ENCODE measurements around the gene TRIB2. TPM values are rescaled to one million over a fixed set of nuclear protein-coding genes. Genes with fewer than 3 reads are reported as not detected.

The TRIB2 gene
- total and polyA plus RNA-seq, 4 donors = 6.7 to 27.8 (median 12.3) TPM

DNA sequence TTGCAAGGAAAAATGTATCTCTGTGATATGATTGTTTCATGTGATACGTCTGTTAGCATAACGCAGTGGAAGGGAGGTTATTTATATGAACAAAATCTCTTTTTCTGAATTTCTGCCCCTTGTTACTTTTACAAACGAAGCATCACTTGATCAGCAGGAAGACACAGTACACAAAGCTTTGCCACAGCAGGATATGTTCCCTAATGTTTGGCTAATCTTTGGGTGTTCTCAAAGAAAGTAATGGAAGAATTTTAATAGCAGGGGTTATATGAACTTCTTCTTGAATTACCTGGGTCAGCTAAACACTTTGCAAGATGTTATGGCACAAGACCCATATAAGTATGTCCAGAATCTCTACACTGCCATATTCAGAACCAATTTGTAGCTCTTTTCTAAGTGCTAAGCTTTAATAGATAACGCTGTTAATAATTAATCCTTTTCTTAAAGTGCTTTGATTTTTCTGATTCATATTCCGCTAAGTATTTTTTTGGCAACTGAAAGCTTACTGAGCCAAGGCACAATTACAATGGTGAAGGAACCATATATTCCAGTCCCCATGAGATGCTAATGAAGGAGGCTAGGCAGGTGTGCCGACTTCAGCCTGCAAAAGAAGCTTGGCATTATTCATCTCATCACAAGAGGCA lies 33.2 kb upstream of the TRIB2 start:
- H3K9ac ChIP-seq (ENCODE audit: low read depth in 1 of 2, low read length in 2 of 2) = no peak overlapping the region
- H3K36me3 ChIP-seq (ENCODE audit: control insufficient read depth in 4 of 4, insufficient read depth in 3 of 4, low read depth in 1 of 4, low read length in 3 of 4) = no peaks in the 10 kb centered on the region
- WGBS = 86% methylated on average over 6 of the region's 6 CpGs
- DNase-seq (ENCODE audit: low spot score) = no peak
- peaks cover 0 to 4% (median 0%) of the 10 kb centered on the region in 4 donors for H3K27me3 ChIP-seq (ENCODE audit: control insufficient read depth in 4 of 4, insufficient read depth in 4 of 4, low read length in 3 of 4)
- TF ChIP-seq, protein P1, sequence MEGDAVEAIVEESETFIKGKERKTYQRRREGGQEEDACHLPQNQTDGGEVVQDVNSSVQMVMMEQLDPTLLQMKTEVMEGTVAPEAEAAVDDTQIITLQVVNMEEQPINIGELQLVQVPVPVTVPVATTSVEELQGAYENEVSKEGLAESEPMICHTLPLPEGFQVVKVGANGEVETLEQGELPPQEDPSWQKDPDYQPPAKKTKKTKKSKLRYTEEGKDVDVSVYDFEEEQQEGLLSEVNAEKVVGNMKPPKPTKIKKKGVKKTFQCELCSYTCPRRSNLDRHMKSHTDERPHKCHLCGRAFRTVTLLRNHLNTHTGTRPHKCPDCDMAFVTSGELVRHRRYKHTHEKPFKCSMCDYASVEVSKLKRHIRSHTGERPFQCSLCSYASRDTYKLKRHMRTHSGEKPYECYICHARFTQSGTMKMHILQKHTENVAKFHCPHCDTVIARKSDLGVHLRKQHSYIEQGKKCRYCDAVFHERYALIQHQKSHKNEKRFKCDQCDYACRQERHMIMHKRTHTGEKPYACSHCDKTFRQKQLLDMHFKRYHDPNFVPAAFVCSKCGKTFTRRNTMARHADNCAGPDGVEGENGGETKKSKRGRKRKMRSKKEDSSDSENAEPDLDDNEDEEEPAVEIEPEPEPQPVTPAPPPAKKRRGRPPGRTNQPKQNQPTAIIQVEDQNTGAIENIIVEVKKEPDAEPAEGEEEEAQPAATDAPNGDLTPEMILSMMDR (IDR thresholded peaks at IDR 0.05; ENCODE audit: low read depth, low read length, missing input control) = no peak
- TF ChIP-seq RAD21 (IDR thresholded peaks at IDR 0.05) (no peak), HNF4G (IDR thresholded peaks at IDR 0.05) (no peak), EGR1 (IDR thresholded peaks at IDR 0.05; ENCODE audit: low read depth in 2 of 2) (no peak), FOXA2 (IDR thresholded peaks at IDR 0.05) (no peak), SP1 (IDR thresholded peaks at IDR 0.05) (no peak), ATF3 (IDR thresholded peaks at IDR 0.05) (no peak), NR2F2 (IDR thresholded peaks at IDR 0.05) (no peak), GABPA (IDR thresholded peaks at IDR 0.05 in 1 of 2, conservative IDR thresholded peaks at IDR 0.05 in 1 of 2) (no peak), TAF1 (conservative IDR thresholded peaks at IDR 0.05) (no peak), RXRA (IDR thresholded peaks at IDR 0.05) (no peak), HNF4A (conservative IDR thresholded peaks at IDR 0.05) (no peak), FOXA1 (IDR thresholded peaks at IDR 0.05) (no peak), YY1 (IDR thresholded peaks at IDR 0.05) (no peak), ZBTB33 (IDR thresholded peaks at IDR 0.05) (no peak)
- TF ChIP-seq, protein P2, sequence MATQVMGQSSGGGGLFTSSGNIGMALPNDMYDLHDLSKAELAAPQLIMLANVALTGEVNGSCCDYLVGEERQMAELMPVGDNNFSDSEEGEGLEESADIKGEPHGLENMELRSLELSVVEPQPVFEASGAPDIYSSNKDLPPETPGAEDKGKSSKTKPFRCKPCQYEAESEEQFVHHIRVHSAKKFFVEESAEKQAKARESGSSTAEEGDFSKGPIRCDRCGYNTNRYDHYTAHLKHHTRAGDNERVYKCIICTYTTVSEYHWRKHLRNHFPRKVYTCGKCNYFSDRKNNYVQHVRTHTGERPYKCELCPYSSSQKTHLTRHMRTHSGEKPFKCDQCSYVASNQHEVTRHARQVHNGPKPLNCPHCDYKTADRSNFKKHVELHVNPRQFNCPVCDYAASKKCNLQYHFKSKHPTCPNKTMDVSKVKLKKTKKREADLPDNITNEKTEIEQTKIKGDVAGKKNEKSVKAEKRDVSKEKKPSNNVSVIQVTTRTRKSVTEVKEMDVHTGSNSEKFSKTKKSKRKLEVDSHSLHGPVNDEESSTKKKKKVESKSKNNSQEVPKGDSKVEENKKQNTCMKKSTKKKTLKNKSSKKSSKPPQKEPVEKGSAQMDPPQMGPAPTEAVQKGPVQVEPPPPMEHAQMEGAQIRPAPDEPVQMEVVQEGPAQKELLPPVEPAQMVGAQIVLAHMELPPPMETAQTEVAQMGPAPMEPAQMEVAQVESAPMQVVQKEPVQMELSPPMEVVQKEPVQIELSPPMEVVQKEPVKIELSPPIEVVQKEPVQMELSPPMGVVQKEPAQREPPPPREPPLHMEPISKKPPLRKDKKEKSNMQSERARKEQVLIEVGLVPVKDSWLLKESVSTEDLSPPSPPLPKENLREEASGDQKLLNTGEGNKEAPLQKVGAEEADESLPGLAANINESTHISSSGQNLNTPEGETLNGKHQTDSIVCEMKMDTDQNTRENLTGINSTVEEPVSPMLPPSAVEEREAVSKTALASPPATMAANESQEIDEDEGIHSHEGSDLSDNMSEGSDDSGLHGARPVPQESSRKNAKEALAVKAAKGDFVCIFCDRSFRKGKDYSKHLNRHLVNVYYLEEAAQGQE (IDR thresholded peaks at IDR 0.05) = no peak
- TF ChIP-seq, protein P3, sequence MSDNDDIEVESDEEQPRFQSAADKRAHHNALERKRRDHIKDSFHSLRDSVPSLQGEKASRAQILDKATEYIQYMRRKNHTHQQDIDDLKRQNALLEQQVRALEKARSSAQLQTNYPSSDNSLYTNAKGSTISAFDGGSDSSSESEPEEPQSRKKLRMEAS (IDR thresholded peaks at IDR 0.05) = no peak
- no peak overlapping the region for H3K4me3 ChIP-seq (ENCODE audit: low read depth in 1 of 3, low read length in 3 of 3)
- H3K4me1 ChIP-seq (ENCODE audit: control insufficient read depth in 4 of 4, insufficient read depth in 4 of 4, low read length in 3 of 4) = no peaks in the 10 kb centered on the region
- no peak overlapping the region for H3K27ac ChIP-seq (ENCODE audit: low read depth in 1 of 2, low read length in 2 of 2)
- no peaks in the 10 kb centered on the region for H3K9me3 ChIP-seq (ENCODE audit: control insufficient read depth in 4 of 4, low read length in 3 of 4)

All from liver (tissue), 9 donors.